Measurements from ENCODE around the gene DAAM1. TPM values are rescaled to one million over a fixed set of nuclear protein-coding genes. Genes with fewer than 3 reads are reported as not detected.

The DAAM1 gene
- polyA plus RNA-seq, 3 donors, result 3.2 to 6.3 (median 4.4) TPM

GRCh38 chr14:59358102-59358501, 169.6 kb downstream of the DAAM1 start:
- peaks cover 0 to 6% of the 10 kb centered on the region in 2 donors for H3K36me3 ChIP-seq (replicated peaks in 1 of 2; ENCODE audit: control insufficient read depth in 1 of 2, insufficient read depth in 2 of 2, low read length in 2 of 2)
- DNase-seq, result peak; percentile 23 to 30 (median 26)
- intact Hi-C loops (cut with micrococcal nuclease), result no loop called here
- H3K27ac ChIP-seq (ENCODE audit: low read depth in 1 of 2, low read length in 2 of 2), result no peak overlapping the region
- H3K9ac ChIP-seq (ENCODE audit: insufficient read depth, low read length, poor library complexity, severe bottlenecking), result no peak overlapping the region
- H3K79me2 ChIP-seq (ENCODE audit: insufficient read depth, low read length), result no peaks in the 10 kb centered on the region
- 0% methylated on average over 1 of the region's 1 CpG for WGBS (ENCODE audit: insufficient coverage)
- no peaks in the 10 kb centered on the region for H3K9me3 ChIP-seq (replicated peaks in 1 of 2; ENCODE audit: control insufficient read depth in 1 of 2, insufficient read depth in 1 of 2, low read length in 2 of 2)
- no peak overlapping the region for H2AFZ ChIP-seq (ENCODE audit: insufficient read depth, low read depth, low read length, poor library complexity, severe bottlenecking)
- no peak overlapping the region for H3K4me2 ChIP-seq (replicated peaks; ENCODE audit: extremely low read depth, low read length, poor library complexity, severe bottlenecking)
- peaks cover 0 to 1% (median 0%) of the 10 kb centered on the region in 3 donors for H3K27me3 Mint-ChIP-seq (ENCODE audit: low read depth in 3 of 3)
- peak overlapping the region in 3 of 7 donors; percentile 14 to 73 (median 69) for H3K27ac Mint-ChIP-seq
- no peaks in the 10 kb centered on the region for H3K27me3 ChIP-seq (ENCODE audit: control insufficient read depth in 2 of 2, insufficient read depth in 2 of 2, low read length in 2 of 2)
- H3K4me1 Mint-ChIP-seq, result peaks cover 49% of the 10 kb centered on the region
- no peak overlapping the region for H3K4me3 ChIP-seq (replicated peaks in 1 of 3; ENCODE audit: low read depth in 2 of 3, low read length in 3 of 3)
- H4K20me1 ChIP-seq (ENCODE audit: insufficient read depth, low read length), result no peaks in the 10 kb centered on the region
- no peaks in the 10 kb centered on the region for H3K9me3 Mint-ChIP-seq
- peaks cover 18 to 27% of the 10 kb centered on the region in 2 donors for H3K36me3 Mint-ChIP-seq
- H3K4me1 ChIP-seq (ENCODE audit: control insufficient read depth in 1 of 2, insufficient read depth in 2 of 2, low read length in 2 of 2), result peaks cover 34 to 42% of the 10 kb centered on the region in 2 donors
- H3K4me3 Mint-ChIP-seq, result no peak overlapping the region
- no peak for TF ChIP-seq CTCF (IDR thresholded peaks at IDR 0.05)

GRCh38 chr14:59358784-59359183, 170.3 kb downstream of the DAAM1 start:
- no peak for TF ChIP-seq CTCF (IDR thresholded peaks at IDR 0.05)
- intact Hi-C loops (cut with micrococcal nuclease), result no loop called here
- no peaks in the 10 kb centered on the region for H4K20me1 ChIP-seq (ENCODE audit: insufficient read depth, low read length)
- H3K4me3 ChIP-seq (replicated peaks in 1 of 3; ENCODE audit: low read depth in 2 of 3, low read length in 3 of 3), result no peak overlapping the region
- Mint-ChIP-seq H3K9me3 (no peaks in the 10 kb centered on the region), H3K4me3 (no peak overlapping the region), H3K4me1 (peaks cover 49% of the 10 kb centered on the region), H3K27me3 (ENCODE audit: low read depth in 3 of 3) (peaks cover 0 to 1% (median 0%) of the 10 kb centered on the region in 3 donors), H3K27ac (no peak overlapping the region), H3K36me3 (peaks cover 17 to 24% of the 10 kb centered on the region in 2 donors)
- no peak for DNase-seq
- peaks cover 34 to 42% of the 10 kb centered on the region in 2 donors for H3K4me1 ChIP-seq (ENCODE audit: control insufficient read depth in 1 of 2, insufficient read depth in 2 of 2, low read length in 2 of 2)
- no peaks in the 10 kb centered on the region for H3K79me2 ChIP-seq (ENCODE audit: insufficient read depth, low read length)
- no peaks in the 10 kb centered on the region for H3K9me3 ChIP-seq (replicated peaks in 1 of 2; ENCODE audit: control insufficient read depth in 1 of 2, insufficient read depth in 1 of 2, low read length in 2 of 2)
- H3K9ac ChIP-seq (ENCODE audit: insufficient read depth, low read length, poor library complexity, severe bottlenecking), result no peak overlapping the region
- WGBS (ENCODE audit: insufficient coverage), result 80% methylated on average over 1 of the region's 1 CpG
- H3K27ac ChIP-seq (ENCODE audit: low read depth in 1 of 2, low read length in 2 of 2), result no peak overlapping the region
- H2AFZ ChIP-seq (ENCODE audit: insufficient read depth, low read depth, low read length, poor library complexity, severe bottlenecking), result no peak overlapping the region
- peaks cover 0 to 3% of the 10 kb centered on the region in 2 donors for H3K36me3 ChIP-seq (replicated peaks in 1 of 2; ENCODE audit: control insufficient read depth in 1 of 2, insufficient read depth in 2 of 2, low read length in 2 of 2)
- H3K27me3 ChIP-seq (ENCODE audit: control insufficient read depth in 2 of 2, insufficient read depth in 2 of 2, low read length in 2 of 2), result no peaks in the 10 kb centered on the region
- no peak overlapping the region for H3K4me2 ChIP-seq (replicated peaks; ENCODE audit: extremely low read depth, low read length, poor library complexity, severe bottlenecking)
